ENCODE data around the gene IST1.
A peak's percentile ranks its signal among the peaks of the same experiment; 100 is the strongest.
"Not testable (repeated sequence)": the region's sequence is repeated elsewhere in the genome, so short reads cannot be mapped to it uniquely, and the experiment has no call there.

IST1 gene

GRCh38 chr16:71894921-71895678 lies at the start of gene IST1:
IST1 (plus strand) TSS chr16:71895531; CDS start chr16:71915641, 20,110 bp downstream.
- DNase-seq = peak; percentile 98

DNA sequence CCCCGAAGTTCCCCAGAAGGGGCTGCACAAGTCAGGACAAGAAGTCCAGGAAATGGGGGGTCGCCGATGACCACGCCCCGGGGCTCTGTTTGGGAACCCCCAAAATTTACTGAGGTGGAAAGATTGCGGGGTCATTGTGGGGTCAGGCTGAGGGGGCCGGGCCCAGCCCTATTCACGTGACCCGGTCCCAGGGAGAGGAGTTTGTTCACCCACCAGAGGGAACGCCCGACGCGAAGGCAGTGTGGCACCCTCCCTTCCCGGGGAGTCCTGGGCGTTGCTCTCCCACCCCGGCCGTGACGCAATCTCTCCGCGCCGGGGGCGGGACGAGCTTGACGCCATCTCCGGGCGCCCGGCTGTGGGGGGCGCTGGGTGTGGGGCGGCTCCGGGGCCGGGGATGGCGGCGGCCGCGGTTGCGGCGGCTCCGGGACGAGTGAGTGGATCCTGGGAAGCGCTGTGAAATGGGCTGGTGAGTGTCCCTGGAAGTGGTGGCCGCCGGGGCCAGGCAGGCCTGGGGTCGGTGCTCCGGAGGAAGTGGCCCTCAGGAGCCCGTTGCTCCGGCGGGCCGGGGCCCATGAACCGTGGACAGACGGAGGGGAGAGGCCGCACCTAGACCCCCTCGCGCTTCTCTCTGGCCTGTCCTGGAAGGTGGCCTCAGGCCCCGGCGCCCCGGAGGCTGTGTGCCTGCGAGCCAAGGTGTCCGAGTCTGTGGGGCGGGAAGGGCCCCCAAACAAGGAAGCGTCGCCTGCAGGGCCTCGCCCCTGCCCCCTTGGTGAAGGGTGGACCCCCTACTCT lies 49.5 kb upstream of the IST1 start, which contains the start of gene ATXN1L:
Gene ATXN1L (plus strand): TSS at position 338 of the 792 bp plus-strand sequence. CDS start 3,765 bp downstream, outside the sequence.
- DNase-seq = peak; percentile 95

DNA sequence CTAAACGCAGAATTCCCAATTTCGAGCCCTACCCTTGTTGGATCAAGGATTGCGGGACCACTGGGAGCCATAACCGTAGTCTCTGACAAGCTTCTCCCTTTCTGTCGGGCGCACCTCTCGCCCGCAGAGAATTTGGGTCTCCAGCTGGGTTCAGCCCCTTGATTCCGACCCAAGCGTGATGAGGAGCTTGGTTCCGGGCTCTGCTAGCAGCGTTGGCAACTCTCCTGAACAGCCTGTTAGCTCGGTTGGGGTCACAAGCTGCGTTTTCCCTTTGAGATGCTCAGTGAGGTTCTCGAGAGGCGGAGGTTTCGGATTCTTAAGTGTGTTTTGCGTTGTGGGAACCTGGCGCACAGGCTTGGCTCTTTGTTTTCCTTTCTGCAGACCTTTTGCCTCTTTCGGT lies 48.9 kb upstream of the IST1 start:
- peak; percentile 17 for DNase-seq

DNA sequence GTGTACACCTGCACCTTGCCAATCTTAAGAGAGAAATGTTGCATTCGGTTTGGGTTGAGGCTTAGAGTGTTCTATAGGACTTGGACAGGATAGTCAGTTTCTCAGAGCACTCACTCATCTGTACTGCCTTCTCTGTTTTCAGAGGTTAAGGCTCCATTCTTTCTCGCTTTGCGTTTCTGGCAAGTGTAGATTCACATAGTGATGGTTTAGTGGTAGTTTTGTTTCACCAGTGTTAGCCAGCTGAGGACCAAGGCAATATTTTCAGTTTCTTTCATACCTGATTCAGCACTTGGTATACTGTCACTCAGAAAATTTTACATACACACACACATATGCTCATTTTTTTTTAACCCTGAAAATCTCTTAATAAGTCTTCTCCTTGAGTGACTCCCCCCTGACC lies 48.2 kb upstream of the IST1 start:
- no peak for DNase-seq

- DNase-seq = no peak
Observed at GRCh38 chr16:71848622-71849021, 46.7 kb upstream of the IST1 start.

GRCh38 chr16:71851746-71852145 lies 43.6 kb upstream of the IST1 start:
- no peak for DNase-seq

DNA sequence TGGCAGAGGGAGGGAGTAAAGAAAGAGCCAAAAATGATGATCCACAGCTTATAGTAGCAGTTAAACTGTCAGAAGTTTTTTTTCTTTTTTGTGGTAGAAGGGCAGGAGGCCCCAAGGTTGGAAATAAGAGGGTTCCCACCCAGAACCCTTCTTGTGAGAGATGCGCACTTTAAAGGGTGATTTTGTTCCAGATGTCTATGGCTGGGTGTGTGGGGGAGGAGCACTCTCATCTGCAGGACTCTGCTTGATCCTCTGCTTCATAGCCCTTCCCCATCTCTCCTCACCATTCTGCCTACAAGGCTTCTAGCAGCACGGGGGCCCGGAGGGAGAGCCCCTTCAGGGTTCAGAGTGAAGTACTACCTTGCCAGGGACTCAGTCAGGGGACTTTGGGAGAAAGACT lies 43.2 kb upstream of the IST1 start:
- DNase-seq = no peak

- no peak for DNase-seq
Observed at GRCh38 chr16:71852561-71852960, 42.8 kb upstream of the IST1 start.

DNA sequence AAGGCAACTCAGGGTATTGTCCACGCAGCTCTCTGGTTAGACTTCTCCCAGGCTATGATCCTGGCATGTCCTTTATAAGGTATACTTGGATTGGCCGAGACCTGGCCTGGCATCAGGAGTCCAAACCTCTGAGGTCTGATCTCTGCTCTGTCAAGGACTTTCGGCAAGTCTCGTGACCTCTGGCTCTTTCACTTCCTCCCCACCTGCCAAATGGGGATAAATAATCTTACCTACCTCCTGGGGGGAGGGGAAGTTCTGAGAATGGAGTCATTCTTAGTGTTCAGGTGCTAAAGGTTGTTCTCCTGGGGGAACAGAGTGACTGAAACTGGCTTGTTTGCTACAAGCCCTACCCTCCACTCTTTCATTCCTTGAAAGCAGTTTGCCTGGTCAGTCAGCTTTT lies 41.9 kb upstream of the IST1 start:
- no peak for DNase-seq

- no peak for DNase-seq
Observed at GRCh38 chr16:71854369-71854948, 40.9 kb upstream of the IST1 start.

GRCh38 chr16:71855937-71856662 lies 39.2 kb upstream of the IST1 start:
- DNase-seq = peak; percentile 44

GRCh38 chr16:71859762-71860521 lies 35.4 kb upstream of the IST1 start:
- no peak for DNase-seq

DNA sequence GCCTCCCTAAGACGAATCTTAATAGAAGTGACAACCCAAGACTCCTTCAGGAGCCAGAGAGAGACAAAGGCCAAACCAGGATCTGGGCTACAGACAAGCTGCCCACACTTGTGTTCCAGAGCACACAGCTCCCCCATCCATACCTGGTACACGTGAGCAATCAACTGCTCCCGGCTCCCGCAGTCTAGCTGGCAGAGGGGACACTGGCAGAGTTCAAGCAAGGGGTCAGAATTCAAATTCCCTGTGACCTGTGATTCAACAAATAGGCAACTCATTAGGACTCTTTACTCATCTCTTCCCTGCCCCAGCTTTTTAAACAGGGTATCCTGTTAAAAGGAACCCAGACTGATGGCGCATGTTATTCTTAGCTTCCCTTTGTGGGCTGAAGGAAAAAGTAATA lies 31.3 kb upstream of the IST1 start:
- no peak for DNase-seq

GRCh38 chr16:71865173-71865863 lies 30.0 kb upstream of the IST1 start:
- DNase-seq = no peak

DNA sequence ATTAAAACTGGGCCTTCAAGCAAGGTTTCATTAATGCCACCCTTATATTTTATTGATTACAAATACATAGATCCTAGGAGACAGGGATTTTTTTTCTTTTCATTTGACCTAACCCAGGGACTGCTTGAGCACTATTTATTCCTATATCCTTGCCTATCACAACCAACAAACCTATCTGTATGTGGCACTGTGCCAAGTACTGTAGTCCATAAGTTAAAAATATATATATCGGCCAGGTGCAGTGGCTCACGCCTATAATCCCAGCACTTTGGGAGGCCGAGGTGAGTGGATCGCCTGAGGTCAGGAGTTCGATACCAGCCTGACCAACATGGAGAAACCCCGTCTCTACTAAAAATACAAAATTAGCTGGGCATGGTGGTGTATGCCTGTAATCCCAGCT lies 28.2 kb upstream of the IST1 start:
- DNase-seq = not testable (repeated sequence)

- no peak for DNase-seq
Observed at GRCh38 chr16:71867939-71868338, 27.4 kb upstream of the IST1 start.

- no peak for DNase-seq
Observed at GRCh38 chr16:71869089-71869488, 26.2 kb upstream of the IST1 start.

- DNase-seq = no peak
Observed at GRCh38 chr16:71870818-71871217, 24.5 kb upstream of the IST1 start.

- DNase-seq = no peak
Observed at GRCh38 chr16:71873199-71873598, 22.1 kb upstream of the IST1 start.

GRCh38 chr16:71878911-71879310 lies 16.4 kb upstream of the IST1 start:
- DNase-seq = no peak

DNA sequence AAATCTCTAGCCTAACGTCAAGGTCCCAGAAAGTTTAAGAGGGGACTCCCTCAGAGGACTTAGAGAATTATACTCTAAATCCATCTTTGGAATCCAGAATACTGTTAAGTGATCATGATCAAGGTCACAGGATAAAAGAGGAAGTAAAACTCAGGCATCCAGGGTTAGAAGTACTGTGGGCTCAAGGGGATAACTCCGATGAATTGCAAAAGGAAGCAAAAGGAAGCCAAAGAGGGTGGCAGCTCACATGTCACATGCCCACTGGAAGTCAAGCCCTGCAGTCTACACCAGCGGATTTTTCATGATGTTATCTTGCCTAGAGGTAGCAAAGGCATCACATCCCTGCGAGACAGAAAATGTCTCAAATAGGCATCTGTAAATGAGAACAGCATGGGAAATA lies 15.2 kb upstream of the IST1 start:
- no peak for DNase-seq
